ENCODE results near the gene HEBP1.

DNA sequence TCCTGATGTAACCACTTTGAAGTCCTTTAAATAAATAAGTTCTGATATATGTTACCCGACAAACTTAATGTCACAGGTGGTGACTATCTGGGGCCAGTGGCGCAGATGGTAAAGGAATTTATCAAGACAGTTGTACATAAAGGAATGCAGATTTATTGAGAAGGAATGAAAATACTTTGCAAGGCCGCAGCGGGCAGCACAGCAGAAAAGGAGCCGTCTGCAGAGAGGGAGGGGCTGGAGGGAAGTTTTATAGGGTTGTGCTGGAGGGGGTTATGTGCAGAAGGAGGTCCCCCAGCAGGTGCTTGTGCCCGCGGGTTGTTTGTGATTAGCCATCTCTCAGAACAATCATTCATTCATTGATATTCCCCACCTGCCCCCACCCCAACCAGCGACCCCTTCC lies 65.5 kb downstream of the HEBP1 start:
- TF ChIP-seq, protein P1, sequence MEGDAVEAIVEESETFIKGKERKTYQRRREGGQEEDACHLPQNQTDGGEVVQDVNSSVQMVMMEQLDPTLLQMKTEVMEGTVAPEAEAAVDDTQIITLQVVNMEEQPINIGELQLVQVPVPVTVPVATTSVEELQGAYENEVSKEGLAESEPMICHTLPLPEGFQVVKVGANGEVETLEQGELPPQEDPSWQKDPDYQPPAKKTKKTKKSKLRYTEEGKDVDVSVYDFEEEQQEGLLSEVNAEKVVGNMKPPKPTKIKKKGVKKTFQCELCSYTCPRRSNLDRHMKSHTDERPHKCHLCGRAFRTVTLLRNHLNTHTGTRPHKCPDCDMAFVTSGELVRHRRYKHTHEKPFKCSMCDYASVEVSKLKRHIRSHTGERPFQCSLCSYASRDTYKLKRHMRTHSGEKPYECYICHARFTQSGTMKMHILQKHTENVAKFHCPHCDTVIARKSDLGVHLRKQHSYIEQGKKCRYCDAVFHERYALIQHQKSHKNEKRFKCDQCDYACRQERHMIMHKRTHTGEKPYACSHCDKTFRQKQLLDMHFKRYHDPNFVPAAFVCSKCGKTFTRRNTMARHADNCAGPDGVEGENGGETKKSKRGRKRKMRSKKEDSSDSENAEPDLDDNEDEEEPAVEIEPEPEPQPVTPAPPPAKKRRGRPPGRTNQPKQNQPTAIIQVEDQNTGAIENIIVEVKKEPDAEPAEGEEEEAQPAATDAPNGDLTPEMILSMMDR (IDR thresholded peaks at IDR 0.05) = no peak
- TF ChIP-seq POLR2AphosphoS5 (IDR thresholded peaks at IDR 0.05) (no peak), POLR2A (IDR thresholded peaks at IDR 0.05; ENCODE audit: low read depth) (no peak)

All from esophagus muscularis mucosa (tissue), 3 donors.